OCI-M2 (cell line): ENCODE data around the gene TAS2R60.

ENCODE experiments used
- DNase-seq: peaks from one replicate; lab custom pipeline; 2025; ENCODE audit not compliant: unreplicated experiment; lab: John Stamatoyannopoulos, UW

Gene TAS2R60

GRCh38 chr7:143437578-143437977 lies 5.7 kb upstream of the TAS2R60 start:
- no peak for DNase-seq

DNA sequence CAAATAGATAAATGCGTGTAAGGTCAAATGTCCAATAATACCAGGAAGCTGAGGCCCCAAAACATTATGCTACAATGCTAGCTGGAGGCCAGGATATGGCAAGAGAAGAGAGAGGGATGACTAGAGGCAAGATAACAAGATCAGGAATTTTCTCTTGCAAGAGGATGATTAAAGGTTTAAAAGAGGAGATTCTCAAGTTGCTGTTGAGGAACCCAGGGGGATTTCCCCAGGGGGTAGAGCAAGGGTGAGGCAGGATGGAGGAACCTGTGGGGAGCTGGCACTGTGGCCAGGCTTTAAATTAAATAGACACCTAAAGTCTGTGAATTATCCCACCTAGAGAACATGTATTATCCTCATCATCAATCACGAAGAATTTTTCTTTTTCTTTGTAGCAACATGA lies 3.4 kb upstream of the TAS2R60 start:
- no peak for DNase-seq

GRCh38 chr7:143444063-143444782 lies 970 bp downstream of the TAS2R60 start:
- DNase-seq, result no peak

DNA sequence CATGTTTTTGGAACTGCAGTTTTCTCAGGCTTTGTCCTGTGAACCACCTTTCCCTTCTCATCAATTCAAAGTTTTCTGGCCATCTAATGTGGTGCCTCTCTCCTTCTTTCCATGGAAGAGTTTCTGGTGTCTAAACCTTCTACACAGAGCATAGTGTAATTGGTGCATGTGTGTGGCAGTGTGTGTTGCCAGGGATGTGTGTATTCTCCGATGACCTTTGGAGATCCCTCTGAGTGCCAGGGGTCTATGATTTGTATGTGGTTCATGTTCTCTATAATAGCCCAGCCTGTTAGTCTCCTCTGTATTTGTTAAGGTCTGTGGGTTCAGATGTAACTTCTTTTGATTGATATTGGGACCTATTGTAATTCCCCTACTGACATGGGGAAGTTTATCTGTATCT lies 1.5 kb downstream of the TAS2R60 start:
- DNase-seq, result no peak

- no peak for DNase-seq
Measured at GRCh38 chr7:143447466-143447865, 4.2 kb downstream of the TAS2R60 start.

- DNase-seq, result no peak
Measured at GRCh38 chr7:143448429-143448828, 5.2 kb downstream of the TAS2R60 start.

GRCh38 chr7:143449793-143450192 lies 6.5 kb downstream of the TAS2R60 start:
- no peak for DNase-seq

DNA sequence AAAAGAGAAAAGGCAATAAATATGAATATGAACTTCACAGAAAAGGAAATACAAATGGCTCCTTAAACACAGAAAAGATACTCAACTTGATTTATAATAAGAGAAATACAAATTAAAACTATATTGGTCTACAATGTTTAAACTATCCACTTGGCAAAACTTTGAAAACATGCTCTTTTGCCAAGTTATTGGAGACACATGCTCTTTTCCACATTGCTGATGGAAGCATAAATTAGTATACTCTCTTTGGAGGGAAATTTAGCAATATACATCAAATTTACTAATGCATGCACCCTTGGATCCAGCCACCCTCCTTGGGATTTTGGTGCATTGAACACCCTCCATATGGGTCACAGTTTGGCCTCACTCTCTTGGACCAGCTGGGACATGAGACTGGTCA lies 7.9 kb downstream of the TAS2R60 start:
- DNase-seq, result no peak

GRCh38 chr7:143451746-143452145 lies 8.5 kb downstream of the TAS2R60 start:
- DNase-seq, result no peak

DNA sequence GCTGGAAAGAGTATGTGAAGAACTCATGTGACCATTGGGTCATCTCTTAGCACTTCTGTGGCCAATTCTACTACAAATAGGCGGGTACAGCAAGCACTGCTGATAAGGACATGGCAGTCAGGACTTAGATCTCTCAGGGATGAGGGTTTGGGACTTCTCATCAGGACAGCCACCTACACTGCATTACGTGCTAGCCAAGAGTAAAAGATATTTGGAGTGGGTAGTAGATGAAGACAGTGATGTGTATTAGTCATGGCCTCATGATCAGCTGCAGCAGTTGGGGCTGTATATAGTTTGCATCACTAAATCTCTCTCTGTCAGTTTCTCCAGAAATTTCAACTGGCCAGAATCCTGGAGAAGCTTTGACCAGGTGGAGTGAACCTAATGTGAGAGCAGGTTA lies 9.2 kb downstream of the TAS2R60 start:
- DNase-seq, result no peak

DNA sequence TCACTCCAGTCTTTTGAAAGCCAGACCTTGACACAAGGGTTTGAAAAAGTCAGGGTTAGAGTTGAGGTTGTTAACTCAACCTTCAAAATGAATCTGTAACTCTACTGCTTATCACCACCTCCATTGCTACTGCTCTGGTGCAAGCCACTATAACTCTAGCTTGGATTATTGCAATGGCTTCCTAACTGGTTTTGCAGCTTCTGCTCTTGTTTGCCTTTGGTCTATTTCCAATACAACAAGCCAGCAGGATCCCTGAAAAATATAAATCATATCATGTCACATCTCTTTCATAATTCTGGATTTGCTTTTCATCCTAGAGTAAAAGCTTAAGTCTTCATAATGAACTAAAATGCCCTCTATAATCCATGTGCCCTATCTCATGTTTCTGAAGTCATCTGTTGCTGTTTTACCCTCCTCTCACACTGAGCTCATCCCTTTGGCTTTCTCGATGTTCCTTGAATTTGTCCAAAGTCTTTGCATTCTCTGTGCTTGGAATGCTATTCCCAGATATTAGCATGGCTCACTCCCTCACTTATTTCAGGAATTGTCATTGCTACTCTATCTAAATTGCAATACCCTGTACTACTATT lies 10.9 kb downstream of the TAS2R60 start:
- DNase-seq, result no peak

GRCh38 chr7:143455491-143455890 lies 12.2 kb downstream of the TAS2R60 start:
- no peak for DNase-seq

GRCh38 chr7:143455942-143456341 lies 12.7 kb downstream of the TAS2R60 start:
- no peak for DNase-seq

DNA sequence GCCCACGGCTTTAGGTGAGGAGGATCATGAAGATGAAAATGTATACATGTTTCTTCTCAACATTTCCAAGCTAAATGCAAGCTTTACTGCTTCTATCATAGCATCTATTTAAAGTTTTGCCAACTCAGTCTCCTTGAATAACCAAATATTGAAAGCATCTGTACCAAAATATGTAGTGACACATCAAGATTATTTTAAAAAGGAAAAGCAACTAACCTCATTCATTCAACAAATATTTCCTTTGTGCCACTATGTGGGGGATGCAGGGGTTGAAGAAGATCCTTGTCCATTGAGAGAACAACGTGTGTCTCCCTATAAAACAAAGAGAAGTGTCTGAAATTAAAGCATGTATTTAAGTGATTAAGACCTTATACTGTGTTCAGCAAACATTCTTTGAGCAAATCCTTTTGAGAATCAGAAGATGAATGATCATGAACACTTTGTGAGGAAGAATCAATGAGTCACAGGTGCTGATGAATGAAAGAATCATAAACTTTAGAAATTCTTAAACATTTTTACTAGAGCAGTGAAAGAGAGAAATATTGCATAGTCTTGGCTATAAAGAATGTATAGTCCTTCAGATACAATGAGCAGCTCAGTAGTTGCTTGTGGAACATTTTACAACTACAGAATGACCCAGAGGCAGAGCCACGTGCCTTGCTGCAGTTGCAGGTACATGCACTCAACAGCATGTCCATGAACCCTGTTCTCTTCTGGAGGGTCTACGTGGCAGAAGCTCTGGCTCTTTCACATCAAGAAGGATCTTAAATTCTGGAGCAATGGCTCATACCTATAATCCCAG lies 13.9 kb downstream of the TAS2R60 start:
- no peak for DNase-seq

DNA sequence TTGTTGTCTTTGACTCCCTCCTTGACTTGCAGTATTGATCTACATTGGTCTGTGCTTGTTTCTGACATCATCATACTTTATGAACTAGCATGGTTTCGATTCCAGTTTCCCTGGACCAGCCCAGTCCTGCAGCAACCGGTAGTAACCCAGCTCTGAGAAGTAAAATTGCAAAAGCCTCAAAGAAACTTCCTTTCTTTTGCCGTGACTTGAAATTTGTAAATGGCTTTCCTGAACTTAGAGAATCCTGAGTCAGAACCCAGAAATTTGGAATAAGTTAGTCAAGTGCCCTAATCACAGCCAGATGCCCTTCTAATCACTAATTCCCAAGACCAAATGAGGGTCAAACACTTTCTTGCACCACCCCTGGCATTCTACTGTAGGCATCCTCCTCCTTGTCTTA lies 15.0 kb downstream of the TAS2R60 start:
- DNase-seq, result no peak

DNA sequence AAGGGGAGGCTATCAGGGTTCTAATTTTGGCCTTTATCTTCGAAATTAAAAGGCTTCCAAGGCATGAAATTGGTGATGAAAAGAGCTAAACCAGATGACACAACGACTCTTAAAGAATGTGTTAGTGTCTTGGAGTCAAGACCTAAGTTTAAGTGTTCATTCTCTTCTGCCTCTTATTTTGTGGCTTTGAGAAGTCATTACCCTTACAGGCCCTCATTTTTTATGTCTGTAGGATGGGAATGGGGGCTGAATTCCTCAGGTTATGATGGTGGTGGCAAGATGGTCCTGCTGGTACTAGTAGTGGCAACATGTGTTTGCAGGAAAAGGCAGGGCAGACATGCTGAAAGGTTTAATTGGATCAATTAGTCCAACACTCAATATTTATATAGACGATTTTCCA lies 15.4 kb downstream of the TAS2R60 start:
- no peak for DNase-seq

DNA sequence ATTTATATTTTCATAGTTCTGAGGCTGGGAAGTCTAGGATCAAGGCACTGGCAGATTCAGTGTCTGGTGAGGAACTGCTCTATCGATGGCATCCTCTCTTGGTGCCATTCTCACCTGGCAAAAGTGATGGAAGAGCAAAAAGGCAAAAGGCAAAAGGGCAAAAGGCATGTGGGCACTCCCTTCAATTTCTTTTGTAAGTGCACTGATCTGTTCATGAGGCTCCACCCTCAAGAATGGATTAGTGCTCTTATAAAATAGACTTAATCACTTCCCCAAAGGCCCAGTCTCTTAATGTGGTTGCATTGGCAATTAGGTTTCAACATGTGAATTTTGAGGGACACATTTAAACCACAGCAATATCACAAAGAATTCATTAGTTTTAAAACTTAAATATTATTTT lies 16.1 kb downstream of the TAS2R60 start:
- DNase-seq, result no peak

GRCh38 chr7:143460271-143460979 lies 17.2 kb downstream of the TAS2R60 start:
- no peak for DNase-seq

DNA sequence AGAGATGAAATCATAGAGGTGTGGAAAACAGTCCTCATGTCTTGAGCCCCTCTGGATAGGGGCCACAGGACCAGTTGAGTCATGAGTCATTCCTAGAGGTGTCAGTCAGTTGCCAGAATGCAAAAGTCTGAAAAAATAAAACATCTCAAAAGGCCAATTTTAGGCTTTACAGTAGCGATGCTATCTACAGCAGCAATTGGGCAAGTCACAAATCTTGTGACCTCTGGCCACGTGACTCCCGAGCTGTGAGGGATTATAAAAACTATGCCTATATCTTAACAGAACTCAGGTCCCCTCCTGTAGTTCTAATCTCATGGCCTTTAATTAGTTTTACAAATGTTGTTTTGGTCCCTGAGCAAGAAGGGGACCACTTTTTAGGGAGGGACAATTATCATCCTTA lies 18.8 kb downstream of the TAS2R60 start:
- DNase-seq, result no peak

GRCh38 chr7:143463556-143463955 lies 20.3 kb downstream of the TAS2R60 start:
- DNase-seq, result no peak

DNA sequence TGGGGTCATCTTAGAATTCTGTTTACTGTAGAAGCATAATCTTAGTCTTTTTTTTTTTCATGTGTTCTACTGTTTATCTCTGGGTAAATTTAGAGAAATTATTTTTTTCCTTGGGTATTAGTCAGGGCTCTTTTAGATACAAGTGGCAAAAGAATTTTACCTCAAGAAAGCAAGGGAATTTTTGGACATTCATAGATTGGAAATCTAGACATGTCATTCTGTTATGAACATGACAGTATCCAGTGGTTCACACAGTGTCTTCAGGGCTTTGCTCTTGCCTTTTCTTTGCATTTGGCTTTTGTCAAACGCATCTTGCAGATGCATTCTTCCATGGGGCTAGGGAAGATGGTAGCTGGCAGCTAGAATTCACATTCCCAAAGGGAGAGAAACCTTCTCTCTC lies 20.7 kb downstream of the TAS2R60 start:
- DNase-seq, result no peak

DNA sequence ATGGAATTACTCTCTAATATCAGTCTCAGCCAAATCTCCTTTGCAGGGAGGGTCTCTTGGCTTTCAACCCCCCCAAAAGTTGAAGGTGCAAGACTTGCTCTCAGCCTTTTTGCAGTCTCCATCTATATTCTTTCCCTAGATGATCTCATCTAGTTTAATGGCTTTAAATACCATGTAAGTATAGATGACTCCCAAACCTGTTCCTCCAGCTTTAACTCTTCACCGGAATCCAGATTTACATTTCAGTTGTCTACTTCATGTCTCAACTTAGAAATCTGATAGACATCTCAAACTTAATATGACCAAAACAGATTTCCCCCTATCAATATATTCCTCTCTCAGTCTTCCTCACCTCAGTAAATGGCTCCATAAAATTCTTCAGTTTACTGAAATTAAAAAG lies 24.5 kb downstream of the TAS2R60 start:
- no peak for DNase-seq
